Neural progenitor cell (in vitro differentiated cells): Measurements from ENCODE around the gene PALB2.

Experiments
- EZH2 ChIP-seq: fragments of 200-600 bp; sonication (generic); IDR thresholded peaks from 2 replicates; pipeline ENCODE4 v1.6.1; 2017; ENCODE audit warnings: antibody characterized with exemption, mild to moderate bottlenecking, moderate library complexity
- TF ChIP-seq, protein P1 (sequence below): fragments of 200-600 bp; sonication (generic); IDR thresholded peaks from 2 replicates; pipeline ENCODE4 v1.5.1; 2017; ENCODE audit warnings: antibody characterized with exemption, mild to moderate bottlenecking

DNA sequence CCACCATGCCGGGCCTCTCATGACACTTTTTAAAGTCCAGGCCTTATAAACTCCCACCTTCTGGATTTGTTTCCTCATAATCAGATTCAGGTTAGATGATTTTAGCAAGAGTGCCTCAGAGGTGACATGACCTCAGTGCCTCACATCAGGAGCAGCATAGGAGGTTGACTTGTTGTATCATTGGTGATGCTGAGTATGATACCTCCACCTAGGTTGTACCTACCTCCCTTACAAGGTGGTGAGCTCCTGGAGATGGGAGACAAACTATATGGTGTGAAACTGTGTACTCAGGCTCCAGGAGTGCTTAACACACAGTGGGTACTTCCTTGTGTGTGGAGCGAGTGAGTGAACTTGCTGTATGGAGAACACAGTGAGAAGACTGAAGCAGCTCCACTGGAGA lies 63.6 kb downstream of the PALB2 start:
- TF ChIP-seq, protein P1, sequence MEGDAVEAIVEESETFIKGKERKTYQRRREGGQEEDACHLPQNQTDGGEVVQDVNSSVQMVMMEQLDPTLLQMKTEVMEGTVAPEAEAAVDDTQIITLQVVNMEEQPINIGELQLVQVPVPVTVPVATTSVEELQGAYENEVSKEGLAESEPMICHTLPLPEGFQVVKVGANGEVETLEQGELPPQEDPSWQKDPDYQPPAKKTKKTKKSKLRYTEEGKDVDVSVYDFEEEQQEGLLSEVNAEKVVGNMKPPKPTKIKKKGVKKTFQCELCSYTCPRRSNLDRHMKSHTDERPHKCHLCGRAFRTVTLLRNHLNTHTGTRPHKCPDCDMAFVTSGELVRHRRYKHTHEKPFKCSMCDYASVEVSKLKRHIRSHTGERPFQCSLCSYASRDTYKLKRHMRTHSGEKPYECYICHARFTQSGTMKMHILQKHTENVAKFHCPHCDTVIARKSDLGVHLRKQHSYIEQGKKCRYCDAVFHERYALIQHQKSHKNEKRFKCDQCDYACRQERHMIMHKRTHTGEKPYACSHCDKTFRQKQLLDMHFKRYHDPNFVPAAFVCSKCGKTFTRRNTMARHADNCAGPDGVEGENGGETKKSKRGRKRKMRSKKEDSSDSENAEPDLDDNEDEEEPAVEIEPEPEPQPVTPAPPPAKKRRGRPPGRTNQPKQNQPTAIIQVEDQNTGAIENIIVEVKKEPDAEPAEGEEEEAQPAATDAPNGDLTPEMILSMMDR, result no peak
- no peak for TF ChIP-seq EZH2
